HG03060 (cell line): ENCODE data around the gene PTPRN2.

Experiments
- ATAC-seq: cut with Tn5 transposase; IDR thresholded peaks from one replicate; pipeline ENCODE4 v1.9.1; 2021; ENCODE audit warnings: low read depth, moderate number of reproducible peaks; ENCODE audit not compliant: unreplicated experiment

Gene PTPRN2

GRCh38 chr7:157613575-157614322, 973.9 kb downstream of the PTPRN2 start:
- no peak for ATAC-seq

GRCh38 chr7:157612664-157613561, 974.7 kb downstream of the PTPRN2 start:
- ATAC-seq, result no peak

- ATAC-seq, result no peak
These were observed 975.5 kb downstream of the PTPRN2 start for GRCh38 chr7:157612009-157612663.

- ATAC-seq, result no peak
These were observed 976.3 kb downstream of the PTPRN2 start for GRCh38 chr7:157611341-157611740.

GRCh38 chr7:157610671-157611295, 976.8 kb downstream of the PTPRN2 start:
- no peak for ATAC-seq

- no peak for ATAC-seq
These were observed 977.5 kb downstream of the PTPRN2 start for GRCh38 chr7:157609932-157610640.

GRCh38 chr7:157609516-157609915, 978.1 kb downstream of the PTPRN2 start:
- ATAC-seq, result no peak

GRCh38 chr7:157607218-157607617, 980.4 kb downstream of the PTPRN2 start:
- ATAC-seq, result no peak

GRCh38 chr7:157606140-157606539, 981.5 kb downstream of the PTPRN2 start:
- ATAC-seq, result no peak

GRCh38 chr7:157605638-157606037, 982.0 kb downstream of the PTPRN2 start:
- ATAC-seq, result no peak

- no peak for ATAC-seq
These were observed 982.8 kb downstream of the PTPRN2 start for GRCh38 chr7:157604661-157605381.

- no peak for ATAC-seq
These were observed 983.9 kb downstream of the PTPRN2 start for GRCh38 chr7:157603716-157604115.

- ATAC-seq, result no peak
These were observed 984.6 kb downstream of the PTPRN2 start for GRCh38 chr7:157603005-157603404.

GRCh38 chr7:157602581-157602980, 985.0 kb downstream of the PTPRN2 start:
- no peak for ATAC-seq

GRCh38 chr7:157602156-157602555, 985.5 kb downstream of the PTPRN2 start:
- ATAC-seq, result no peak

- no peak for ATAC-seq
These were observed 986.1 kb downstream of the PTPRN2 start for GRCh38 chr7:157601530-157601929.

- no peak for ATAC-seq
These were observed 988.1 kb downstream of the PTPRN2 start for GRCh38 chr7:157599491-157599890.

- ATAC-seq, result no peak
These were observed 990.1 kb downstream of the PTPRN2 start for GRCh38 chr7:157597562-157597961.

GRCh38 chr7:157596881-157597280, 990.7 kb downstream of the PTPRN2 start:
- no peak for ATAC-seq
